ENCODE results near the gene MYO5C. TPM values are rescaled to one million over a fixed set of nuclear protein-coding genes. Genes with fewer than 3 reads are reported as not detected.

MYO5C gene
- total RNA-seq, 1 experiment from 2014 or later = 28.2 TPM

DNA sequence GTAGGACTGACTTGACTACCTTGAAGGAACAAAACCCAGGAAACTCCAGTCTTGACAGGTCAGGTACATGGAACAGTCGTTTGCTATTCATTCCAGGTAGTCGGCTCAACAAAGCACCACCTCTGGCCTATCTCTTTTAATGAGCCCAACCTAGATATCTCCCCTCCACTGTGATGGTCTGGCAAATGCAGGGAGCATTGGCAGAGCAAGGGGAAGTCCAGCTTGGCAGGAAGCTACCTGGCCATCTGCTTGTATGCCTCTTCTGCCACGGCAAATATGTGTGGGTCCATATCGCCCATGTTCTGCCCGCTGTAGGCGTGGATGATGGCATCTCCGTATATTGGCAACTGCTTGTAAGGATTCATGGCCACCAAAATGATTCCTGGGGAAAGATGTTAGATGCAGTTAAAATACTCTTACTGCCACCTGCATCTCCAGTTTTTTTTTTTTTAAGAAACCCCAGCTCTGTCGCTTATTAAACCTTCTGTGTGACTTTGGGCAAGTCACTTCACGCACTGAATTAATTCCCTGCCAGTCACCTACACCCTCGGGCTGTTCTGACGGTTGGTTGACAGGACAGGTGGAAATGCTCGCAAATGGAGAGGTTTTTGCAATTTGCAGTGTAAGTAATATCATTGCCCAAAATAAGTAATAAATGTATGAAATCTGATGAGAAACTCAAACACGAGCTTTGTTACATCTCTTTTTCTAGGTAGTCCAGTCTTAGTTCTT, 16.8 kb downstream of the MYO5C start:
- in situ Hi-C loops (cut with HindIII; ENCODE audit: low pct_unique_long_range_greater_than_20kb, low sequenced_read_pairs) = no loop called here
- no peak overlapping the region for H3K27ac ChIP-seq (ENCODE audit: low read length)
- intact Hi-C loops (cut with micrococcal nuclease; ENCODE audit: unreplicated experiment) = no loop called here
- H3K4me1 ChIP-seq (ENCODE audit: control insufficient read depth, insufficient read depth, low read length) = peaks cover 4% of the 10 kb centered on the region; the same call in 1 of the 2 replicates
- H3K27me3 ChIP-seq (ENCODE audit: control insufficient read depth, insufficient read depth, low read length) = no peaks in the 10 kb centered on the region
- ChIA-PET POLR2A (no interaction called here), CTCF (no interaction called here)
- no TSS peak for BruUV-seq (replicated peaks)
- TF ChIP-seq TCF7L2 (IDR thresholded peaks at IDR 0.05; ENCODE audit: low read depth, low read length) (no peak), POLR2AphosphoS5 (IDR thresholded peaks at IDR 0.05; ENCODE audit: low read depth, low read length) (no peak), SIN3A (IDR thresholded peaks at IDR 0.05; ENCODE audit: borderline replicate concordance, insufficient read depth, low read depth, low read length) (no peak)
- TF ChIP-seq, protein P1, sequence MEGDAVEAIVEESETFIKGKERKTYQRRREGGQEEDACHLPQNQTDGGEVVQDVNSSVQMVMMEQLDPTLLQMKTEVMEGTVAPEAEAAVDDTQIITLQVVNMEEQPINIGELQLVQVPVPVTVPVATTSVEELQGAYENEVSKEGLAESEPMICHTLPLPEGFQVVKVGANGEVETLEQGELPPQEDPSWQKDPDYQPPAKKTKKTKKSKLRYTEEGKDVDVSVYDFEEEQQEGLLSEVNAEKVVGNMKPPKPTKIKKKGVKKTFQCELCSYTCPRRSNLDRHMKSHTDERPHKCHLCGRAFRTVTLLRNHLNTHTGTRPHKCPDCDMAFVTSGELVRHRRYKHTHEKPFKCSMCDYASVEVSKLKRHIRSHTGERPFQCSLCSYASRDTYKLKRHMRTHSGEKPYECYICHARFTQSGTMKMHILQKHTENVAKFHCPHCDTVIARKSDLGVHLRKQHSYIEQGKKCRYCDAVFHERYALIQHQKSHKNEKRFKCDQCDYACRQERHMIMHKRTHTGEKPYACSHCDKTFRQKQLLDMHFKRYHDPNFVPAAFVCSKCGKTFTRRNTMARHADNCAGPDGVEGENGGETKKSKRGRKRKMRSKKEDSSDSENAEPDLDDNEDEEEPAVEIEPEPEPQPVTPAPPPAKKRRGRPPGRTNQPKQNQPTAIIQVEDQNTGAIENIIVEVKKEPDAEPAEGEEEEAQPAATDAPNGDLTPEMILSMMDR (IDR thresholded peaks at IDR 0.05) = no peak
- TF ChIP-seq, protein P2, sequence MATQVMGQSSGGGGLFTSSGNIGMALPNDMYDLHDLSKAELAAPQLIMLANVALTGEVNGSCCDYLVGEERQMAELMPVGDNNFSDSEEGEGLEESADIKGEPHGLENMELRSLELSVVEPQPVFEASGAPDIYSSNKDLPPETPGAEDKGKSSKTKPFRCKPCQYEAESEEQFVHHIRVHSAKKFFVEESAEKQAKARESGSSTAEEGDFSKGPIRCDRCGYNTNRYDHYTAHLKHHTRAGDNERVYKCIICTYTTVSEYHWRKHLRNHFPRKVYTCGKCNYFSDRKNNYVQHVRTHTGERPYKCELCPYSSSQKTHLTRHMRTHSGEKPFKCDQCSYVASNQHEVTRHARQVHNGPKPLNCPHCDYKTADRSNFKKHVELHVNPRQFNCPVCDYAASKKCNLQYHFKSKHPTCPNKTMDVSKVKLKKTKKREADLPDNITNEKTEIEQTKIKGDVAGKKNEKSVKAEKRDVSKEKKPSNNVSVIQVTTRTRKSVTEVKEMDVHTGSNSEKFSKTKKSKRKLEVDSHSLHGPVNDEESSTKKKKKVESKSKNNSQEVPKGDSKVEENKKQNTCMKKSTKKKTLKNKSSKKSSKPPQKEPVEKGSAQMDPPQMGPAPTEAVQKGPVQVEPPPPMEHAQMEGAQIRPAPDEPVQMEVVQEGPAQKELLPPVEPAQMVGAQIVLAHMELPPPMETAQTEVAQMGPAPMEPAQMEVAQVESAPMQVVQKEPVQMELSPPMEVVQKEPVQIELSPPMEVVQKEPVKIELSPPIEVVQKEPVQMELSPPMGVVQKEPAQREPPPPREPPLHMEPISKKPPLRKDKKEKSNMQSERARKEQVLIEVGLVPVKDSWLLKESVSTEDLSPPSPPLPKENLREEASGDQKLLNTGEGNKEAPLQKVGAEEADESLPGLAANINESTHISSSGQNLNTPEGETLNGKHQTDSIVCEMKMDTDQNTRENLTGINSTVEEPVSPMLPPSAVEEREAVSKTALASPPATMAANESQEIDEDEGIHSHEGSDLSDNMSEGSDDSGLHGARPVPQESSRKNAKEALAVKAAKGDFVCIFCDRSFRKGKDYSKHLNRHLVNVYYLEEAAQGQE (IDR thresholded peaks at IDR 0.05; ENCODE audit: insufficient read depth in 1 of 2, low read depth in 2 of 2, low read length in 1 of 2) = no peak
- no peak overlapping the region for H3K4me3 ChIP-seq (ENCODE audit: low read depth in 2 of 2, low read length in 2 of 2)
- H3K9me3 ChIP-seq (ENCODE audit: control insufficient read depth, insufficient read depth, low read depth, low read length) = no peaks in the 10 kb centered on the region
- no peaks in the 10 kb centered on the region for H3K36me3 ChIP-seq (ENCODE audit: control insufficient read depth, insufficient read depth, low read length)
- ATAC-seq (no peak), DNase-seq (ENCODE audit: low read depth, low spot score) (no peak)

DNA sequence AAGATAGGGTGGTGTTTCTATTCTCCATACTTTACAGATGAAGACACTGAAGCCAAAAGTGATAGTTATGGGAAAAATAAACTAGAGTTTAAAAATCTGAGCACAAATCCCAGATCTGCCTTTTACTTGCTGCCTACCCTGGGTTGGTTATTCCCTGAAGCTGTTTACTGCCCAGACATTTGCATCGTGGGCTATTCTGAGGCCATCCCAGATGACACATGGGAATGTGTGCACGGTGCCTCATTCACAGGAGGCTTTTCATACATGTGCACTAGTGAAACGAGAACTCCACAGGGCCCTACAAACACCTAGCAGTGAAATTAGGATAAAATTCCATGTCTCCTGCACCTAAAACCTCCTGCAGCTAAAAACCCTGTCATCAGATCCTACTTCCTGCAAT, 17.5 kb downstream of the MYO5C start:
- ATAC-seq (no peak), DNase-seq (ENCODE audit: low read depth, low spot score) (no peak)
- Histone ChIP-seq H3K4me1 (ENCODE audit: control insufficient read depth, insufficient read depth, low read length) (peaks cover 4% of the 10 kb centered on the region; the same call in 1 of the 2 replicates), H3K36me3 (ENCODE audit: control insufficient read depth, insufficient read depth, low read length) (no peaks in the 10 kb centered on the region), H3K4me3 (ENCODE audit: low read depth in 2 of 2, low read length in 2 of 2) (no peak overlapping the region), H3K27ac (ENCODE audit: low read length) (no peak overlapping the region), H3K27me3 (ENCODE audit: control insufficient read depth, insufficient read depth, low read length) (no peaks in the 10 kb centered on the region), H3K9me3 (ENCODE audit: control insufficient read depth, insufficient read depth, low read depth, low read length) (no peaks in the 10 kb centered on the region)
- ChIA-PET CTCF (no interaction called here), POLR2A (no interaction called here)
- intact Hi-C loops (cut with micrococcal nuclease; ENCODE audit: unreplicated experiment) = no loop called here
- TF ChIP-seq, protein P2 (IDR thresholded peaks at IDR 0.05; ENCODE audit: insufficient read depth in 1 of 2, low read depth in 2 of 2, low read length in 1 of 2) = no peak
- TF ChIP-seq TCF7L2 (IDR thresholded peaks at IDR 0.05; ENCODE audit: low read depth, low read length) = no peak
- no peak for TF ChIP-seq SIN3A (IDR thresholded peaks at IDR 0.05; ENCODE audit: borderline replicate concordance, insufficient read depth, low read depth, low read length)
- TF ChIP-seq, protein P1 (IDR thresholded peaks at IDR 0.05) = no peak
- no peak for TF ChIP-seq POLR2AphosphoS5 (IDR thresholded peaks at IDR 0.05; ENCODE audit: low read depth, low read length)
- no TSS peak for BruUV-seq (replicated peaks)
- in situ Hi-C loops (cut with HindIII; ENCODE audit: low pct_unique_long_range_greater_than_20kb, low sequenced_read_pairs) = no loop called here

Measured in Panc1 (cell line).